CD4-positive, alpha-beta T cell treated with Interleukin-12 subunit alpha and Interleukin-12 subunit beta, for 1 hour (primary cell): ENCODE data around the gene PRDX3.

Source experiments
- DNase-seq: peaks from one replicate; pipeline ENCODE4 v3.0.0-alpha.2; 2020

The PRDX3 gene

GRCh38 chr10:119118231-119118630 lies 60.4 kb downstream of the PRDX3 start:
- DNase-seq: no peak
